Esophagus squamous epithelium (tissue), 5 donors: Measurements from ENCODE around the gene HNRNPL. TPM values are rescaled to one million over a fixed set of nuclear protein-coding genes. Genes with fewer than 3 reads are reported as not detected.

Experiments
- DNase-seq: peaks from one replicate; lab custom pipeline; 2025; lab: John Stamatoyannopoulos, UW
- H3K27ac ChIP-seq, 4 donors: fragments of 200-600 bp; sonication (generic); one replicate each; pipeline ENCODE4 v1.5.1; 2016 to 2019; ENCODE audit warnings: mild to moderate bottlenecking in 1 of 4
- H3K27me3 ChIP-seq, 4 donors: fragments of 200-600 bp; sonication (generic); 1 replicate in 3 of 4; 2 replicates in 1 of 4; pipeline versions ENCODE4 v1.5.1 to v1.6.0; 2017 to 2021; ENCODE audit warnings: antibody characterized with exemption in 1 of 4
- H3K36me3 ChIP-seq, 3 donors: fragments of 200-600 bp; sonication (generic); one replicate each; pipeline ENCODE4 v1.5.1; 2016 to 2019
- H3K4me1 ChIP-seq, 3 donors: fragments of 200-600 bp; sonication (generic); one replicate each; pipeline ENCODE4 v1.5.1; 2017 to 2019
- H3K4me3 ChIP-seq, 4 donors: fragments of 200-600 bp; sonication (generic); 1 replicate in 3 of 4; 2 replicates in 1 of 4; pipeline ENCODE4 v1.5.1; 2016 to 2019; ENCODE audit warnings: mild to moderate bottlenecking in 2 of 4, moderate library complexity in 1 of 4
- H3K9me3 ChIP-seq, 3 donors: fragments of 200-600 bp; sonication (generic); one replicate each; pipeline ENCODE4 v1.5.1; 2016 to 2019
- CTCF ChIP-seq, 6 experiments: fragments of 450-650 bp in 4 of 6; fragments of 200-600 bp in 2 of 6; sonication (generic) in 2 of 6; IDR thresholded peaks; one replicate each; pipeline ENCODE4 v1.5.1; 2016 to 2019; ENCODE audit warnings: antibody characterized with exemption in 6 of 6, mild to moderate bottlenecking in 4 of 6, moderate library complexity in 4 of 6
- POLR2A ChIP-seq, 4 donors: fragments of 450-650 bp; IDR thresholded peaks; one replicate each; pipeline ENCODE4 v1.6.1; 2017; ENCODE audit warnings: antibody characterized with exemption in 4 of 4, mild to moderate bottlenecking in 4 of 4, moderate library complexity in 3 of 4
- WGBS, 2 donors: methylation state at CpG; one replicate each; pipeline ENCODE4 v1.1.5; 2018; 5-methylcytosine and 5-hydroxymethylcytosine counted together
- intact Hi-C: fragments of 100-400 bp; cut with DNase I; formaldehyde crosslinking; loops from one replicate; pipeline ENCODE4 v1.15.0; 2022
- total RNA-seq, 4 donors: library from RNA; depleted of rRNA; stranded (reverse); fragments of >200 nt; gene quantifications; one replicate each; pipeline ENCODE4 v1.1.0, GENCODE V29; 2016
- donor health status: DM: yes; HTN: yes; CAD: no.

Gene HNRNPL
- total RNA-seq, 4 donors from 2014 or later = 136 to 186 (median 167) TPM

- peak overlapping the region; percentile 77 to 94 (median 87) for H3K27ac ChIP-seq
- H3K27me3 ChIP-seq = no peaks in the 10 kb centered on the region
- H3K4me1 ChIP-seq = peaks cover 34 to 84% (median 59%) of the 10 kb centered on the region in 3 donors
- WGBS, 2 donors = 57 to 63% methylated on average over 8 of the region's 8 CpGs
- no peak overlapping the region for H3K4me3 ChIP-seq
- H3K36me3 ChIP-seq = peaks cover 48 to 70% (median 52%) of the 10 kb centered on the region in 3 donors
- intact Hi-C loops = loop anchor here (10.0 kb wide), 1 partner anchor 102 kb away; no protein-coding TSS in a partner anchor
- TF ChIP-seq POLR2A (IDR thresholded peaks at IDR 0.05) = no peak
- TF ChIP-seq CTCF (IDR thresholded peaks at IDR 0.05) = no peak
- no peak for DNase-seq
- H3K9me3 ChIP-seq = no peaks in the 10 kb centered on the region
These were observed 13.4 kb downstream of the HNRNPL start for GRCh38 chr19:38836159-38836982.

GRCh38 chr19:38834590-38834989 lies 15.2 kb downstream of the HNRNPL start:
- 86 to 94% methylated on average over 6 of the region's 6 CpGs for WGBS, 2 donors
- intact Hi-C loops = loop anchor here (10.0 kb wide), 1 partner anchor 100 kb away; no protein-coding TSS in a partner anchor
- no peak for DNase-seq
- no peak for TF ChIP-seq CTCF (IDR thresholded peaks at IDR 0.05)
- TF ChIP-seq POLR2A (IDR thresholded peaks at IDR 0.05) = no peak
- Histone ChIP-seq H3K4me1 (peaks cover 38 to 82% (median 59%) of the 10 kb centered on the region in 3 donors), H3K4me3 (no peak overlapping the region), H3K9me3 (no peaks in the 10 kb centered on the region), H3K36me3 (peaks cover 33 to 64% (median 38%) of the 10 kb centered on the region in 3 donors), H3K27ac (peak overlapping the region in 2 of 4 donors; percentile 94 to 95), H3K27me3 (no peaks in the 10 kb centered on the region)

- DNase-seq = no peak
- Histone ChIP-seq H3K27me3 (no peaks in the 10 kb centered on the region), H3K36me3 (peaks cover 32 to 64% (median 33%) of the 10 kb centered on the region in 3 donors), H3K4me3 (no peak overlapping the region), H3K4me1 (peaks cover 35 to 82% (median 58%) of the 10 kb centered on the region in 3 donors), H3K9me3 (no peaks in the 10 kb centered on the region), H3K27ac (peak overlapping the region in 2 of 4 donors; percentile 94 to 95)
- TF ChIP-seq POLR2A (IDR thresholded peaks at IDR 0.05) = no peak
- TF ChIP-seq CTCF (IDR thresholded peaks at IDR 0.05) = no peak
- intact Hi-C loops = loop anchor here (10.0 kb wide), 1 partner anchor 99 kb away; no protein-coding TSS in a partner anchor
- WGBS, 2 donors = 83 to 90% methylated on average over 3 to 4 of the region's 4 CpGs
These were observed 15.7 kb downstream of the HNRNPL start for GRCh38 chr19:38834104-38834490.

- peaks cover 24 to 64% (median 31%) of the 10 kb centered on the region in 3 donors for H3K36me3 ChIP-seq
- peaks cover 31 to 75% (median 50%) of the 10 kb centered on the region in 3 donors for H3K4me1 ChIP-seq
- no peak for DNase-seq
- no peaks in the 10 kb centered on the region for H3K27me3 ChIP-seq
- H3K27ac ChIP-seq = peak overlapping the region; percentile 49 to 95 (median 90)
- 79 to 90% methylated on average over 7 of the region's 7 CpGs for WGBS, 2 donors
- no peak overlapping the region for H3K4me3 ChIP-seq
- H3K9me3 ChIP-seq = no peaks in the 10 kb centered on the region
- intact Hi-C loops = loop anchor here (10.0 kb wide), 1 partner anchor 98 kb away; no protein-coding TSS in a partner anchor
- no peak for TF ChIP-seq CTCF (IDR thresholded peaks at IDR 0.05)
- no peak for TF ChIP-seq POLR2A (IDR thresholded peaks at IDR 0.05)
These were observed 16.7 kb downstream of the HNRNPL start for GRCh38 chr19:38833092-38833425.

GRCh38 chr19:38831142-38831605 lies 18.6 kb downstream of the HNRNPL start:
- Histone ChIP-seq H3K4me3 (peak overlapping the region; percentile 53 to 88 (median 74)), H3K4me1 (peaks cover 24 to 65% (median 39%) of the 10 kb centered on the region in 3 donors), H3K36me3 (peaks cover 13 to 60% (median 27%) of the 10 kb centered on the region in 3 donors), H3K27ac (peak overlapping the region; percentile 87 to 95 (median 93)), H3K9me3 (no peaks in the 10 kb centered on the region), H3K27me3 (no peaks in the 10 kb centered on the region)
- WGBS, 2 donors = 0% methylated on average over 5 to 7 of the region's 16 CpGs
- intact Hi-C loops = loop anchor here (10.0 kb wide), 1 partner anchor 96 kb away; no protein-coding TSS in a partner anchor
- TF ChIP-seq POLR2A (IDR thresholded peaks at IDR 0.05) (no peak), CTCF (IDR thresholded peaks at IDR 0.05) (no peak)
- DNase-seq = no peak
